Stimulated activated CD8-positive, alpha-beta memory T cell treated with anti-CD3 and anti-CD28 coated beads, Interleukin-15, amount 100 ng/mL, for 4 hours (primary cell): ENCODE measurements around the gene NASP.

Experiments used
- DNase-seq, 2 donors: peaks; one replicate each; pipeline ENCODE4 v3.0.0-alpha.2; 2020; ENCODE audit warnings: low read depth in 2 of 2

Gene NASP

DNA sequence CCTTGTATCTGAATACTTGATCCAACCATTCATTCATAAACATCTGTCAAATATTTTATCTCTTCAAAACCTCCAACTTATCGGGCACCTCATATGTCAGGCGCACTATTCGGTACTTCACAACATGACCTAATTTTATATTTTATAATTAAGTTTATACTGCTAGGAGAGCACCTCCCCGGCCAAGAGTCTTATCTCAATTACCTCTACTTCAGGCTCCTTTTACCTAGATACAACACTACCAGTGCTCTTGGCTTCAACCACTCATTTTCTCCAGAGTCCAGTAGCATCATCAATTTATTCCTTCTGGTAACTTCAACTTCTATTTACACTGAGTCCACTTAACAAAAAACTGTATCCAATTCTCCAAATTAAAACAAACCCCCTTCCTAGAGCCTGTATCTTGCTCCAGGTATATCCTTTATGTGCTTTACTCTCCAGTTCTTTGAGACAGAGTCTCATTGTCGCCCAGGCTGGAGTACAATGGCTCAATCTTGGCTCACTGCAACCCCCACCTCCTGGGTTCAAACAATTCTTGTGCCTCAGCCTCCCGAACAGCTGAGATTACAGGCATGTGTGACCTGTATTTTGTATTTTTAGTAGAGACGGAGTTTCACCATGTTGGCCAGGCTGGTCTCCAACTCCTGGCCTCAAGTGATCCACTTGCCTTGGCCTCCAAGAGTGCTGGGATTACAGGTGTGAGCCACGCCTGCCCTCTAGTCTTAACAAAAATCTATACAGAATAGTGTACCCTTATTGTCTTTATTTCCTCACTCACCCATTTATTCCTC lies 83.7 kb downstream of the NASP start:
- no peak for DNase-seq
